HG03439 (cell line): ENCODE results near the gene CCPG1.

Experiments used
- ATAC-seq: cut with Tn5 transposase; IDR thresholded peaks from one replicate; pipeline ENCODE4 v1.9.1; 2021; ENCODE audit warnings: mild to moderate bottlenecking, moderate library complexity; ENCODE audit not compliant: unreplicated experiment

Gene CCPG1

GRCh38 chr15:55389264-55389607, 18.9 kb downstream of the CCPG1 start:
- ATAC-seq = no peak

GRCh38 chr15:55387027-55387426, 21.1 kb downstream of the CCPG1 start:
- no peak for ATAC-seq

GRCh38 chr15:55383687-55384086, 24.5 kb downstream of the CCPG1 start:
- no peak for ATAC-seq

GRCh38 chr15:55381595-55381994, 26.6 kb downstream of the CCPG1 start:
- no peak for ATAC-seq

- no peak for ATAC-seq
Observed at GRCh38 chr15:55379095-55379494, 29.1 kb downstream of the CCPG1 start.

- ATAC-seq = no peak
Observed at GRCh38 chr15:55372701-55373440, 35.3 kb downstream of the CCPG1 start.

GRCh38 chr15:55366981-55367380, 41.2 kb downstream of the CCPG1 start:
- no peak for ATAC-seq

- ATAC-seq = no peak
Observed at GRCh38 chr15:55362641-55363040, 45.5 kb downstream of the CCPG1 start.

- no peak for ATAC-seq
Observed at GRCh38 chr15:55361048-55361447, 47.1 kb downstream of the CCPG1 start.

GRCh38 chr15:55360256-55360655, 47.9 kb downstream of the CCPG1 start:
- ATAC-seq = no peak

GRCh38 chr15:55358471-55358870, 49.7 kb downstream of the CCPG1 start:
- no peak for ATAC-seq

GRCh38 chr15:55357774-55358173, 50.4 kb downstream of the CCPG1 start:
- ATAC-seq = no peak

- ATAC-seq = no peak
Observed at GRCh38 chr15:55356985-55357585, 51.1 kb downstream of the CCPG1 start.

- no peak for ATAC-seq
Observed at GRCh38 chr15:55353025-55353424, 55.1 kb downstream of the CCPG1 start.

GRCh38 chr15:55349282-55349681, 58.9 kb downstream of the CCPG1 start:
- ATAC-seq = no peak

GRCh38 chr15:55348281-55348778, 59.8 kb downstream of the CCPG1 start:
- ATAC-seq = no peak

GRCh38 chr15:55344206-55344605, 64.0 kb downstream of the CCPG1 start:
- no peak for ATAC-seq

GRCh38 chr15:55343168-55343567, 65.0 kb downstream of the CCPG1 start:
- ATAC-seq = no peak

GRCh38 chr15:55337160-55337559, 71.0 kb downstream of the CCPG1 start:
- ATAC-seq = no peak

- no peak for ATAC-seq
Observed at GRCh38 chr15:55334997-55335396, 73.2 kb downstream of the CCPG1 start.

- ATAC-seq = no peak
Observed at GRCh38 chr15:55334371-55334770, 73.8 kb downstream of the CCPG1 start.

- ATAC-seq = no peak
Observed at GRCh38 chr15:55327387-55327786, 80.8 kb downstream of the CCPG1 start.

GRCh38 chr15:55322467-55322866, 85.7 kb downstream of the CCPG1 start:
- ATAC-seq = no peak
